CD4-positive, alpha-beta T cell treated with Interleukin-4 for 4 hours (primary cell): ENCODE measurements around the gene TTLL3.
A peak's percentile ranks its signal among the peaks of the same experiment; 100 is the strongest.

Experiments
- DNase-seq: peaks from one replicate; pipeline ENCODE4 v3.0.0-alpha.2; 2020

Gene TTLL3

DNA sequence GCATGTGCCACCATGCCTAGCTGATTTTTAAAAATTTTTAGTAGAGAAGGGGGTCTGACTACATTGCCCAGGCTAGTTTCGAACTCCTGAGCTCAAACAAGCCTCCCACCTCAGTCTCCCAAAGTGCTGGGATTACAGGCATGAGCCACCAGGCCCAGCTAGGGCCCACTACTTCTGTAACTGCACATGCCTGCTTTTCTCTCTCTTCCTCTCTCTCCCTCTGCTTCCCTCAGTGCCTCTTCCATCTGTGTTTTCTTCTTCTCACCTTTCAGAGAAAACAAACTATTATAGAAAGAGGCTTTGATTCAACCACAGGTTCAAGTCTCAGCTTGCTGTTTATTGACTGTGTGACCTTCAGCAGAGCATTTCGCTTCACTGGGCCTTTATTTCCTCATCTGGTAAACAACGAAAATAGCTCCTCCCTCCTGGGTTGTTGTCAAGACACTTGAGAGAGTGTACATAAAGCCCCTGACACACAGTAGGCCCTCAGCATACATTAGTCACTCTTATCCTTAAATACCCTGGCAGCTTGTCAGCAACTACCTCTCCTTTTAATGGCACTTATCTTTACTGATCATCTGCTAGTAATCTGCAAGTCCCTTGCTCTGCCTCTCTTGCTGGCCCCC, 28.0 kb upstream of the TTLL3 start:
- DNase-seq = no peak

DNA sequence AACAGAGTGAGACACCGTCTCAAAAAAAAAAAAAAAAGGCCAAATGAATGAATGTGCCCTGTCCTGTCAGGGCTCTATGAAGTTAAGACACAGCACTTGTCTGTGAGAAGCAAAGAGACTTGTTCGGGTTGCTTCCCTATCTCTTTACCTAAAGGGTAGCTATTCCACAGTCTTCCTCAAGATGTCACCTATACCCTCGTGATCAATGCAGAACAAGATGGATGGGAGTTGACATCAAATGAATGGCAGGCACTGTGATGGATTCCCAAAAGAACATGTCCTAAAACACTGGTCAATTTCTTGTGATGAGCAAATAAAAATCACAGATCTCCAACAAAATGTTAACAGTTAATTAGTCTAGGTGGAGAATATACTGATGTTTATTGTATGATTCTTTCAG, 27.3 kb upstream of the TTLL3 start:
- peak; percentile 21 for DNase-seq

DNA sequence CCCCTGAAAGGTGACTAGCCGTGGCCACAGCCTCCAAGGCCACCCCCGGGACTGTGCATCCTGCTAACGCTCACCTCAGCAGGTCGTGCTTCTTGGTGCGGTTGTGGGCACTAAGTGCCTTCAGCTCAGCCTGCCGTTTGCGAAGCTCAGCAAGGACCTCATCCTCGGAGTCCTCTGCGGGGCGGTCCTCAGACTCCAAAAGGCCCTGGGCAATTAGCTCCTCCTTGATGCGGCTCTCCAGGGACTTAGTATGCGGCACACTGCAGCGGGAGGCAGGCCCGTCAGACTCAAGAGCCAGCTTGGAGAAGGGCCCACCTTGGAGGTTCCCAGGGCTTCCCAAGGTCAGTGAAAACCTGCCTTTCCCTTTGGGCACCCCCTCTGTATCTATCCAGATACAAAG, 26.1 kb upstream of the TTLL3 start:
- no peak for DNase-seq

DNA sequence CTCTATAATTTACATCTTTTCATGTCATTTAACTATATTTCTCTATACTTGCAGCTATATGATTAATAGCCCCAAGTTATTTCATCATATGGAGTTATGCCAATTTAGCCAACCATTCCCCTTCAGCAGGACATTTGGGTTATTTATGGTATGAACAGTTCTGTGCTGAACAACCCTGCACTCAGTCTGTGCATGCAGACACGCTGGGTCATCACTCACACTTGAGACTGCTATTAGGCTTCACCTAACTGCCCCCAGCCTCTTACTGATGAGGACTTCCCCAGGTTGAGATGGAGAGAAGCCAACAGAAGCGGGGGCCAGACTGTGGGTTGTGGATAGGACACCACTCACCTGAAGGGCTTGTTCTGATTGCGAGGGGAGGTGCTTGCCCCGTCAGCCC, 25.1 kb upstream of the TTLL3 start:
- DNase-seq = no peak

DNA sequence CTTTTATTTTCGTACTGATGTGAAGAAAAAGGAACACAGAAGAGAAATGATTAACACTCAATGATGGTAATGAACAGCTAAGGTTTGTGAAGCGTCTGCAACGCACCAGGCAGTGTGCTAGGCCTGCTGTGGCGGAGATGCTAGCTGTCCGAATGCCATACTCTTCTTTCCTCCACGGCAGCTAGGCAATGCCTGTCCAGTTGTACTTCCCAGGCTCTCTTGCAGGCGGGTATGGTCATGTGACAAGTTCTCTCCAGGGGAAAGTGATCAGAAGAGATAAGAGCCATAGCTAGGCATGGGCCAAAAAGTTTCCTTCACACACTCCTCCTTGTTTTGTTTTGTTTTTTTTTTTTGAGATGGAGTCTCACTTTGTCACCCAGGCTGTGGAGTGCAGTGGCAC, 24.5 kb upstream of the TTLL3 start:
- no peak for DNase-seq

DNA sequence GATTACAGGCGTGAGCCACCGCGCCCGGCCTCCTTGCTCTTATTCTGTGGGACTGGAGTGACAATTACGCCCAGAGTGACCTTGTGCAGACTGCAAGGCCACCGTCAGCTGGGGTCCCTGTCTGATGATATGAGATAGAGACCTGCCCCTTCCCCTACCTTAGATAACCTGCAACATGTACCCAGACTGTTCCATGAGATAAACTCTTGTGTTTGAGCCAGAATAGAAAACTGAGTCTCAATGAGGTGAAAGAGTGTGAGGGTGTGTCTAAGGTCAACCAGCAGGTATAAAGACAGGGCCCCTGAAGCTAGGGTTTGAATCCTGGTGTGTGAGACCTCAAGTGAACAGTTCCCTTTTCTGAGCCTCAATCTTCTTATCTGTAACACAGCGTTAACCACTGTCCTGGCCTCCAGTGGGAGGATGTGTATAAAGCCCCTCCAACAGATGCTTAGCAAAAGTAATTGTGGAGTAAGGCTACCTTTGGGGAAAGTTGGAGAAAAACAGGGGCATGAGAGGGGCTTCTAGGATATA, 23.8 kb upstream of the TTLL3 start:
- DNase-seq = no peak

DNA sequence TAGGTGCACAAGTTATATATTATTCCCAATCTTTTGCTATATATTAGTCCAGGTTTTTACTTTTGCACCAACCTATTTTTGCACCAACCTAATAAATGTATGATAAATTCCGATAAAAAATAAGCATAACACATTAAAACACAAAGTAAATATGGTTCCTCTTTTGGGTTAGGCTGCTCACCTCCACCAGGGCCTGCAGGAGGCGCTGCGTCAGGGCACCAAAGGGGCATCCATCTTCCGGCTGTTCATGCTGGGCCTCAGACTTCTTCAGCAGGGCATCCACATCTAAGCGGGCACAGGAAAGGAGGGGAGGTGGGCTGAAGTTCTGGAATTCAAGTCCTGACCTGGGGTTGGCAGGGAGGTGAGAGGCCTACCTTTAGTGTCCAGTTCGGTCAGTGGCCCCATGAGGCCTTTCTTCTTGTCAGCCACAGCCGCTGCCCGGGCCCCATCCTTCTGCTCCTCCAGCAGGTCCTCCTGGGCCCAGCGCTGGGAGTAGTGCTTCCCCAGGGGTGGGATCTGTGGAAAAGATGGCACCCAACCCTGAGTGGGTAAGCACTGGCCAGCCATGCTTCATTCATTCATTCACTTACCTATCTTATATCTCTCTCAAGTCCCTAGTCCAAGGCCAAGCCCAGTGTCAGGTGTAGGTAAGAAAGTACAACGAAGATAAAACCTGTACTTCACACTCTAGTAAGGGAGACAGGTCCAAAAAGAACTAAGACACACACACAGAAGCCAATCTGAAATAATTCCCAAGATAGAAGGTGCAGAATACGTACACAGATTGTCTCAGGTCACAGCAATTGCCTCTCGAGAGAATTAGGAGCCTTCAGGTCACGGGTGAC, 23.0 kb upstream of the TTLL3 start:
- DNase-seq = no peak

DNA sequence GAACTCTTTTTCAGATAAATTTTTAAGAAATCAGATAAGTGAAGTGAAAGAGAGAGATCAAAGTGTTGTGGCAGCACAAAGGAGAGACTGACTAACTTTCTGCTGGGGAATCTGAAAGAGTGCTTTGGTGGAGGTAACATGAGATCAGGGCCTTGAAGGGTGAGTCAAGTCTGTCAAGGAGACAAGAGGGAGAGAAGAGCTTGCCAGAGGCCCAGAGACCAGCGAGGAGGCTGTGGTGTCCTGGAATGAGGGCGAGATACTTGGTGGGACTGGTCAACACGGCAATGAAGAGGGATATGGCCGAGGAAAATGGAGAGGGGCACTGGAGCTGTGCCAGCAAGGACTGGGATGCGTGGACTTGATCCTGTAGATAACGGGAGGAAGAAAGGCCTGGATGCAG, 22.3 kb upstream of the TTLL3 start:
- peak; percentile 43 for DNase-seq

DNA sequence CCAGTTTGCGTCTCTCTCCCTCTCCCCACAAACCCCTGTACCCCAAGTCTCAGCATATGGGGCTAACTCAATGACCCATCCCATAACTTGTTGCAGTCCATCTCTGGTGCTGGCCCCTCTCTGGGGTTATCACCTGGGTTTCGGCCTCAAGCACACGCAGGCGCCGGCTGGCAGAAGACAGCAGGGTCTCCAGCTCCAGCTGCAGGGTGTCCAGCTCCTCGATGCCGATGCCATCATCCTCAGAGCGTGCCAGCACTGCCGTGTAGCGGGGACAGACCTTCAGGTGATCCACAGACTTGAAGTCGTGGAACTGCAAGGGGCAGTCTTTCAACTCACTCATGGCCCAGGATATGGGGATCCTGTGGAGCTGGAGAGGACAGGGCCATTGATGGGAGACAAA, 18.9 kb upstream of the TTLL3 start:
- DNase-seq = no peak

DNA sequence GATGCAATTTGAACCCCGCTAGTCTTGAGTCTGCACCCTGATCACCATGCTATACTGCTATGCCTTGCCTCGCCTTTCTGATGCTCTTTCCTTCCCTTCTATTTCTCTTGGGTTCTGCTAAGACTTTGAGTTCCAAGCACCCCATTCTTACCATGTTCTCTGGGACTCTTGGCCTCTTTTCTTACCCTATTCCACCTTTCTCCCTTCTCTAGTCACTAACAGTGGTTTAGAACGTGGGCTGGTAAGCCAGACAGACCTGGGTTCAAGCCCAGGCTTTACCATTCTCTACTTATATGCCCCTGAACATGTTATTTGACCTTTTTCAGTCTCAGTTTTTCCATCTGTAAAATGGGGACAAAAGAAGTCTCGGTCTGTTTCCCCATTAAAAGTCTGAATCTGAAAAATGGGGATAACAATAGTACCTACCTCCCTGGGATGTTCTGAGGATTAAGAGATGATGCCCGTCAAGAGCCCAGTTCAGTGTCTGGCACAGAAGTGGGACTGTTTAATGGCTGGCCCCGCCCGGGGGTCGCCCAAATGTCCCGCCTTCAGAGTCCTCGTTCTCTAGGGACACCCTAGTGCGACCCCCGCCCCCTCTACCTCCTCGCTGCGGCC, 18.2 kb upstream of the TTLL3 start:
- DNase-seq = no peak

DNA sequence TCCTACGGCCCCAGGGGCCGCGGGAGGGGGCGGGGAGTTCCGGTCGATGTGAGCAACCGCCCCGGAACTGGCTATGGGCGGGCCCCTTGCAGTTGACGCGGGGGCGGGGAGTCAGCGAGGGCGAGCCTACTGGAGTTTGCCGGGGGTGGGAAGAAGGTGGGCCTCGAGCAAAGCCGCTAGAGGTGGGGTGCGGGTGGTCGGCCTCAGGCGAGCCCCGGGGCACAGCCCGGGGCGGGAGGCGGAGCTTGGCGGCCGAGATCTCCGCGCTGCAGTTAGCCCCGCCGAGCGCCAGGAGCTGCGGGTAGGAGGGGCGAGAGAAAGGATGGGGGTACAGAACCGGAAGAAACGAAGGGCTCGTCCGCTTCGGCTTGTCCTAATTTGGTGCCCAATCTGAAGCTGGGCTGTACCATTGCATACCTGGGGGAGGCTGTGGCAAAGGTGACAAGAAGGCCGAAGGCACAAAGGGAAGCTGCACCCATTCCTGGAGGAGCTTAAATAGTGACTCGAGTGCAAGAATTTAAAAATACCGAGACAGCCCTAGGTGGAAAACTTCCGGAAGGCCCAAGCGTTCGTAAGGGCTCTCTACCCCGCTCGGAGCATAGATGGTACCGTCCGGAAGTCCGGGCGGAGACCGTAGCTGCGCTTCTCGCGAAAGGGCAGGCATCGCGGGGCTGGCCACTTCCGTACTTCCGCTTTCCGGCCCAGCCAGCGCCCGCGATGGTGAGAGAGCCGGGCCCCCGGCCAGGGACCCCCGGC, 17.5 kb upstream of the TTLL3 start, which contains the start of the genes ARPC4 and TADA3:
ARPC4 (plus strand) TSS at position 678 of the 756 bp plus-strand sequence; CDS start at position 718, 40 bp downstream.
TADA3 (minus strand) TSS at position 69 of the 756 bp plus-strand sequence. CDS start 1,007 bp downstream, outside the sequence.
- peak; percentile 93 for DNase-seq

DNA sequence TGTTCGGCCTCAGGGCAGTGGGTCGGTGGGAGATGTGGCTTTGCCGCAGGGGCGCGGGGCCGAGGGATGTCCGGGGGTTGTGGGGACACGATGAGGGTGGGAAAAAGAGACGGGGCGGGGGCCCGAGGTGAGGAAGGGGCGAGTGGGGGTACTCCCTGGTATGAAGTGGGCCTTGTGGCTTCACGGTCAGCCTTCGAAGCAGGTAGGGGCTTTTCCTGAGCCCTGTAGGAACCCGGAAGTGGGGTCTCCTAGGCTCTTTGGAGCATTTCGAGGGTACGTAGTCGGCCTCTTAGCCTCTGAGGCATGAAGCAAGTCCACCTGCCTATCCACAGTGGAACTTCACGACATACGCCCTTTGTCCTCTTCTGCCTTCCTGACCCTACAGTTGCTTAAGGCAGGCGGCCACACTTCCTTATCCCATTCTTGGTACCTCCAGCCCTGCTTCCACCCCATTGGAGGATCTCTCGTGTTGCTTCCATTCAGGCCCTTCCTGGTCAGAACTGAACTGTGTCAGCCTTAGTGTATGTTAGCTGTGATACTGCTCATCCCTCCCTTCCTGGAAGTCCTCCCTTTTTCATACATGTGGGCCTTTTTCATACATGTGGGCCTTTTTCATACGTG, 16.8 kb upstream of the TTLL3 start:
- peak; percentile 24 for DNase-seq

DNA sequence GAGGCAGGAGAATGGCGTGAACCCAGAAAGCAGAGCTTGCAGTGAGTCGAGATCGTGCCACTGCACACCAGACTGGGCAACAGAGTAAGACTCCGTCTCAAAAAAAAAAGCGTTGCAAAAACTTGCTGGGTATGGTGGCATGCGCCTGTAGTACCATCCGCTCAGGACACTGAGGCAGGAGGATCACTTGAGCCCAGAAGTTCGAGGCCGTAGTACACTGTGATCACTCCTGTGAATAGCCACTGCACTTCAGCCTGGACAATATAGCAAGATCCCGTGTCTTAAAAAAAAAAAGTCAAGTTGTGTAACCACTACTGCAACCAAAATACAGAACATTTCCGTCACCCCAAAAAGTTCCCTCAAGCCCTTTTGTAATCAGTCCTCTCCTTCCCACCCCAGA, 15.7 kb upstream of the TTLL3 start:
- DNase-seq = no peak

DNA sequence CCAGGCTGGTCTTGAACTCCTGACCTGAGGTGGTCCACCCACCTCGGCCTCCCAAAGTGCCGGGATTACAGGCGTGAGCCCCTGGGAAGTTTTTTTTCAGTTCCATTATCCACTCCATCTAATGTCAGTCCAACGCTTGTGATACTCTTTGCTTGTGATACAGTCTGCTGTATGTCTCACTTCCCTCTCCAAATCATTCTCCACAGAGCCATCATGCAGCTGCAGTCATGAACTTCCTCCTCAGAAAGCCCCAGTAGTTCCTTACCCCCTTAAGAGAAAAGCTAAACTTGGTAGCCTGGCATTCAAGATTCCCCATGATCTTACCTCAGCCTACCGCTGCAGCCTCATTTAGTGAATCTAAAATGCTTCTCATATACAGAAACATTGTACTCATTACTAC, 14.9 kb upstream of the TTLL3 start:
- DNase-seq = no peak

DNA sequence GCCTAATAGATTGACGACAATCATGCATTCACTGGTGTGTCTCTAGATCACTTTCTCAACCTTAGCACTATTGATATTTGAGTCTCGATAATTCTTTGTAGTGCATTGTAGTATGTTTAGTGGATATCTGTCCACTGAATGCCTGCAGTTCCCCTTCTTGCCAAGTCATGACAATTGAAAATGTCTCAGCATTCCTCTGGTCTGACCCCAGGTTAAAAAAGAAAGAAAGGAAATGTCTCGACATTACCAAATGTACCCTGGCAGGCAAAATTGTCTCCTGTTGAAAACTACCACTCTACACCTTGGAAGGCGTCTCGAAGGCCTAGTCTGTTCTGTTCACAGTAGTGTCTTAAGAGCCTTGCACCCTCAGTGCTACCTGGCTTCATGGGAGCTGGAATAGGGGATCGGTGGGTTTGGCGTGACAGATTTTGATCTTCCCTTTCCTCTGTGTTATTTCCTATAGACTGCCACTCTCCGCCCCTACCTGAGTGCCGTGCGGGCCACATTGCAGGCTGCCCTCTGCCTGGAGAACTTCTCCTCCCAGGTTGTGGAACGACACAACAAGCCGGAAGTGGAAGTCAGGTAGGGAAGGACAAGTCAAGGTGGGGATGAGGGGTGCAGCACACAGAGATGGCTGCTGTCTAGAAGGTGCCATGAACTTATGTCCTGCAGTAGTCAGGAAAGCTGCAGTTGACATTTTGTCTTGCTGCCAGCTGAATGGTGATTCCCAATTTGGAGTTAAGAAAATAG, 12.7 kb upstream of the TTLL3 start:
- no peak for DNase-seq

DNA sequence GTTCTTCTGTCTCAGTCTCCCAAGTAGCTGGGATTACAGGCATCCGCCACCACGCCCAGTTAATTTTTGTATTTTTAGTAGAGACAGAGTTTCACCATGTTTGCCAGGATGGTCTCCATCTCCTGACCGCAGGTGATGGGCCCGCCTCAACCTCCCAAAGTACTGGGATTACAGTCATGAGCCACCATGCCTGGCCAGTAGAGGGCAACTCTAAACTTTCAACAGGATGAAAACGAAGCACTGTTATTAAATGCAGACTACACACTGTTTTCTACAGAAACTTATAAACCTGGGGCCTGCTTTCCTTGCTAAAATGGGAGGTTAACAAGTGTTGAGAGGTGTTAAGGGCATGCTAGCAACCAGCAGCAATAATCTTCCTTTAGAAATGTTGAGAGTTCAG, 9.5 kb upstream of the TTLL3 start:
- no peak for DNase-seq

DNA sequence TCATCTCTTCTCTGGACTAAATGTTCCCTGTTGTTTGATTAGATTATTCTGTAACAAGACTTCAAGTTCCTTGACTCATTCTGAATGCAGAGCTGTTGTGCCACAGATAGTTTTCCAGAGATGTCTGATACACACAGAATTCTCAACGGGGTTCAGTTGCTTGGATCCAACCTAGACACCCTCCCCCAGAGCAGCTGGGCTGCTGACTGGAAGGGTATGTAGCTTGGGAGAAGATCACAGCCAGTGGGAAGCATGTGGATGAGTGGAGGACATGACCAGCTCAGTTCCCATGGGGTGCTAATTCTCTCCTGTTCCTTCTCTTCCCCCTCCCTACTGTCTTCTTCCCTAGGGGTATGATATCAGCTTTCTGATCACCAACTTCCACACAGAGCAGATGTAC, 6.6 kb upstream of the TTLL3 start:
- no peak for DNase-seq

DNA sequence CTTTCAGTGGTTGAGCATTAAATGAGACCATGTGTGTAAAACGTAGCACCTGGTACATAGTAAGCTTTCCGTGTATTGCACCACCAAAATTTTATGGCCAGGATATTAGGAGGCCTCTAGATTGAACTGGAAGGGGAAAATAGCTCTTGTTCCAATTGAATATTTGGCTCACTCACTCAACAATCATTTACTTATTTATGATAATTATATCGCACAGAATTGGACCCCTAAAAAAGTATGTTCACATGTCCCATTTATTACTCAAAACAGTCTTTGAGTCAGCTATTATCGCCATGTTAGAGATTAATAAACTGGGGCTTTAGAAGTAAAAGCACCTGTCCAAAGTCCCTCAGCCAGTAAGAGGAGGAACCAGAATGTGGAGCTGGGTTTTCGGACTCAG, 5.1 kb upstream of the TTLL3 start:
- DNase-seq = no peak

DNA sequence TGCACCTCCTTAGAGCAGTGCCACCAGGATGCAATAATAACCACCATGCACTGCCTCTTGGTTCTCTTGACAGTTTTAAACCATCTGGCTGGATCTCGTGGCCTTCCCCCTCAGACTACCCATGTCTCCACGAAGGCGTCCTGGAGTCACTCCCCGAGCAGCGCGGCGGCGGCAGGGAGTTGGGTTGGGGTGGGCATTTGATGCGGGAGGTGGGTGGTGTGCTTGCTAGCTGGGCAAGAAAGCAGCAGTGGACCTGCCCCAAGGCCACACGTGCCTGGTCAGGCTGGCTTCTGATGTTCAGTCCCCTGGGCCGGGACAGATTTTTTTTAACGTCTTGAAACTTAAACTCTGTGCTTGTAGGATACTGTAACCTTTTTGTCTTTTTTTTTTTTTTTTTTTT, 3.9 kb upstream of the TTLL3 start:
- no peak for DNase-seq

DNA sequence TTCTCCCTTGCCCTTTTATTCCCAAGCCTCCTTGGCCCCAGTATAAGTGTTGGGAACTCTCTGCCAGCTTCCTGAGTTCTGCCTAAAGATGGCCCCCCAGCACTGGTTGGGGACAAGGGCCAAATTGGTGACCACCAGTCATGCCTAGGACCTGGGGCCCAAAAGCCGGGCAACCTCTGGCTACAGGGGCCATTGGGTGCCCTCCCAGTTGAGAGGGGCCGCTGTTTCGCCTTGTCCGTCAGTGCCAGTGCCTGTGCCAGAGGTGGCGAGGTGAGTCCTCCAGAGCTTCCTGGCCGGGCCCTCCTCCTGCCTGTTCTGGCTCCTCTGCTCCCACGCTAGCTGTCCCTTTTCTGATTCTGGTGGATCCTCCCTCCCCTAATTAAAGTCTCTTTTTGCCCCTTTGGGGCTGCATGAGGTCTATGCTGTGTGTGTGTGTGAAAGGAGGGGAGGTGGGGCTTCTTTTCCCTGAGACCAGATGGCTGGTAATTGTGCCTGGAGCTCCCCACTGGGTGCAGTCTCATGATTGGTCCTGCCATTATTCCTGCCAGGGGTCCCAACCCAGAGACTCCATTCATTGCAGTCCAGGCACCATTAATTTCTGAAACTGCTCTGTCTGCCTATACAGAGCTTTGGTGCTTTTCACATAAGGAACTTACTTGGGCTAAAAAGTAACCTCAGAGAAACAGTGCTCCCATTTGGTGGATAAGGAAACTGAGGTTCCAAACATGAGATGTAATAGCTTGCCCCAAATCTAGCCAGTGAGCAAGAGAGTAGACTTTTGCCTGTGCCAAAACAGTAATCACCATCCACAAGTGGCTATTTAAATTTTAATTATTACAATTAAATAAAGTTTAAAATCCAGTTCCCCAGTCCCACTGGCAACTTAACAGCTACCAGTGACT, 3.1 kb upstream of the TTLL3 start:
- DNase-seq = no peak

DNA sequence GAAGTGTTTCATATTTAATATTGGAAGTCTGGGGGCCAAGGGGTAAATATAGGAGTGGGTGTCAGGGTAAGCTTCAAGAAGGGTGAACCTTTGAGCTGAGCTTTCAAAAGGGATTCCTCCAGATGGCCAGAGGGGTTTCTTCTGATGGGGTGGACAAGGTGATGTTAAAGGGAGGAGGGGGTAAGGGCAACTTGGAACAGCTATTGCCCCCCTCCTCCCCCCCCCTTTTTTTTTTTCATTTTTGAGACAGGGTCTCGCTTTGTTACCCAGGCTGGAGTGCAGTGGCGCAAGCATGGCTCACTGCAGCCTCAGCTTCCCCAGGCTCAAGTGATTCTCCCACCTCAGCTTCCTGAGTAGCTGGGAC, 2.1 kb upstream of the TTLL3 start:
- no peak for DNase-seq
